Measurements from ENCODE around the gene MIPOL1.

MIPOL1 gene

GRCh38 chr14:37594971-37595808 lies 397.5 kb downstream of the MIPOL1 start, which contains the start of the genes FOXA1 and TTC6:
TSS of gene FOXA1 (minus strand) at chr14:37595249. CDS start at chr14:37594972, 277 bp downstream.
TSS of gene TTC6 (plus strand) at chr14:37595629. CDS start at chr14:37622065, 26,436 bp downstream.
- DNase-seq (ENCODE audit: insufficient read length) (no peak), FAIRE-seq (no peak)
- TF ChIP-seq POLR2AphosphoS5 (IDR thresholded peaks at IDR 0.05; ENCODE audit: low read depth, low read length) (no peak), TAF1 (IDR thresholded peaks at IDR 0.05; ENCODE audit: borderline replicate concordance, low read depth, low read length) (no peak), POLR2A (IDR thresholded peaks at IDR 0.05; ENCODE audit: low read depth, low read length) (no peak)

- no peak for TF ChIP-seq TAF1 (IDR thresholded peaks at IDR 0.05; ENCODE audit: borderline replicate concordance, low read depth, low read length)
- TF ChIP-seq POLR2AphosphoS5 (IDR thresholded peaks at IDR 0.05; ENCODE audit: low read depth, low read length): no peak
- no peak for TF ChIP-seq POLR2A (IDR thresholded peaks at IDR 0.05; ENCODE audit: low read depth, low read length)
- no peak for DNase-seq (ENCODE audit: insufficient read length)
- FAIRE-seq: no peak
Observed at GRCh38 chr14:37595809-37596621, 398.3 kb downstream of the MIPOL1 start.

GRCh38 chr14:37596790-37597472 lies 399.2 kb downstream of the MIPOL1 start:
- no peak for DNase-seq (ENCODE audit: insufficient read length)
- FAIRE-seq: no peak
- TF ChIP-seq TAF1 (IDR thresholded peaks at IDR 0.05; ENCODE audit: borderline replicate concordance, low read depth, low read length): no peak
- no peak for TF ChIP-seq POLR2A (IDR thresholded peaks at IDR 0.05; ENCODE audit: low read depth, low read length)
- TF ChIP-seq POLR2AphosphoS5 (IDR thresholded peaks at IDR 0.05; ENCODE audit: low read depth, low read length): no peak

- FAIRE-seq: no peak
- TF ChIP-seq POLR2A (IDR thresholded peaks at IDR 0.05; ENCODE audit: low read depth, low read length) (no peak), TAF1 (IDR thresholded peaks at IDR 0.05; ENCODE audit: borderline replicate concordance, low read depth, low read length) (no peak), POLR2AphosphoS5 (IDR thresholded peaks at IDR 0.05; ENCODE audit: low read depth, low read length) (no peak)
- DNase-seq (ENCODE audit: insufficient read length): no peak
Observed at GRCh38 chr14:37597538-37597913, 399.8 kb downstream of the MIPOL1 start.

- no peak for DNase-seq (ENCODE audit: insufficient read length)
- no peak for FAIRE-seq
- TF ChIP-seq POLR2A (IDR thresholded peaks at IDR 0.05; ENCODE audit: low read depth, low read length) (no peak), POLR2AphosphoS5 (IDR thresholded peaks at IDR 0.05; ENCODE audit: low read depth, low read length) (no peak), TAF1 (IDR thresholded peaks at IDR 0.05; ENCODE audit: borderline replicate concordance, low read depth, low read length) (no peak)
Observed at GRCh38 chr14:37597914-37598746, 400.4 kb downstream of the MIPOL1 start.

- DNase-seq (ENCODE audit: insufficient read length) (no peak), FAIRE-seq (no peak)
- TF ChIP-seq POLR2AphosphoS5 (IDR thresholded peaks at IDR 0.05; ENCODE audit: low read depth, low read length): no peak
- no peak for TF ChIP-seq TAF1 (IDR thresholded peaks at IDR 0.05; ENCODE audit: borderline replicate concordance, low read depth, low read length)
- no peak for TF ChIP-seq POLR2A (IDR thresholded peaks at IDR 0.05; ENCODE audit: low read depth, low read length)
Observed at GRCh38 chr14:37598747-37599506, 401.2 kb downstream of the MIPOL1 start.

- TF ChIP-seq POLR2A (IDR thresholded peaks at IDR 0.05; ENCODE audit: low read depth, low read length) (no peak), POLR2AphosphoS5 (IDR thresholded peaks at IDR 0.05; ENCODE audit: low read depth, low read length) (no peak), TAF1 (IDR thresholded peaks at IDR 0.05; ENCODE audit: borderline replicate concordance, low read depth, low read length) (no peak)
- DNase-seq (ENCODE audit: insufficient read length) (no peak), FAIRE-seq (no peak)
Observed at GRCh38 chr14:37599507-37600368, 402.0 kb downstream of the MIPOL1 start.

- DNase-seq (ENCODE audit: insufficient read length) (no peak), FAIRE-seq (no peak)
- no peak for TF ChIP-seq POLR2A (IDR thresholded peaks at IDR 0.05; ENCODE audit: low read depth, low read length)
- no peak for TF ChIP-seq POLR2AphosphoS5 (IDR thresholded peaks at IDR 0.05; ENCODE audit: low read depth, low read length)
- no peak for TF ChIP-seq TAF1 (IDR thresholded peaks at IDR 0.05; ENCODE audit: borderline replicate concordance, low read depth, low read length)
Observed at GRCh38 chr14:37600880-37601741, 403.4 kb downstream of the MIPOL1 start.
